ENCODE data around the gene OTOG. TPM values are rescaled to one million over a fixed set of nuclear protein-coding genes. Genes with fewer than 3 reads are reported as not detected.

The OTOG gene
- total and polyA plus RNA-seq, 11 donors = not detected

DNA sequence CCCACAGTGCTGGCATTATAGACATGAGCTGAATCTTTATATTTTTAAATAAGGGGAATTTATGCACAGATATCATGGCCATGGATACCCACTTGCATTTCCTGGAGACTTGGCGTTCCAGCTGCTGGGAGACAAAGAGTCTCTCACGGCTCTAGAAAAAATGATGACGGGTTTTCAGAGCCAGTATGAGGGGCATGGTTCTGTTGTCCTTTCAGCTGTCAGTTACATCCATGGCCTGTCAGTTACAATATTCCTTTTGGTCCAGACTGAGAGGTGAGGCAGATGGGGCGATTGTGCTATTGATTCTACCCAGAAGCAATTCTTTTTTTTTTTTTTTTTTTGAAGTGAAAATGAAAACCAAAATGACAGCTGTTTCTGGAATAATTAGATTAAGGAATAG, 32.6 kb upstream of the OTOG start:
- TF ChIP-seq CTCF (IDR thresholded peaks at IDR 0.05) (no peak), POLR2A (IDR thresholded peaks at IDR 0.05) (no peak)
- 74 to 82% (median 80%) methylated on average over 4 of the region's 4 CpGs for WGBS, 4 donors
- intact Hi-C loops (cut with DNase I) = no loop called here
- Histone ChIP-seq H3K27me3 (no peaks in the 10 kb centered on the region), H3K36me3 (no peaks in the 10 kb centered on the region), H3K4me1 (no peaks in the 10 kb centered on the region), H3K9me3 (no peaks in the 10 kb centered on the region), H3K27ac (no peak overlapping the region), H3K4me3 (no peak overlapping the region)
- DNase-seq (no peak), ATAC-seq (no peak)

DNA sequence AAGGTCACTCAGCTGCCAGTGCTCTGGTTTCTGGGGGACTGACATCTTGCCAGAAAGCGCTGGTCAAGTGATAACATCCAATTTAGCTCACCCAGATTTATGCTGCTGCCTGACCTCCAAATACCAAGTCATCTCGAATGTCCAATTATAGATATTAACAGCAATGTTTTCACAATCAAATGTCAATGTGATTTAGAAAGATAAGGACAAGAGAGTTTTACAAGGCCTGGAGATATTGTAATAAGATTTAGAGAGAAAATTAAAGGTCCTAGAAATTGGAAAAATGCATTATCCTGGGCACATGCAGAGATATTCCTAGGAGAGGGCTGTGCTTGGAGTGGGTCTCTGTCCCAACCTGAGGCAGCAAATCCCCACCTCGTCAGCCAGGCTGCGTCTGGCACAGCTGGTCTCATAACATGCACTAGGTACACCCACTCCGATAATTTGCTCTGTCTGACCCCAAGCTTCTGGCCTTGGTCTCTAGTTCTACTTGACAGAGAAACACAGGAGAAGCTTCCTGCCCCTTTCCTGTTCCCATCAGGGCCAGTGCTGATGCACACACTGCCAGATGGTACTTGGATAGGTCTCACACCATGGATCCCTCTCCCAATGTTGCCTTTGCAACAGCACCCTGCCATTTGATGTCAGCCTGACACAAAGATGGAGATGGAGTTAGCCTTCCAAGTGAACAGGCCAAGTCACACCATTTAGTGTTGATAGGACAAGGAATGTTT, 31.4 kb upstream of the OTOG start:
- DNase-seq (no peak), ATAC-seq (no peak)
- WGBS, 4 donors = 64 to 74% (median 69%) methylated on average over 5 of the region's 5 CpGs
- no peak overlapping the region for H3K4me3 ChIP-seq
- H3K4me1 ChIP-seq = no peaks in the 10 kb centered on the region
- TF ChIP-seq CTCF (IDR thresholded peaks at IDR 0.05) = no peak
- no peak for TF ChIP-seq POLR2A (IDR thresholded peaks at IDR 0.05)
- no peak overlapping the region for H3K27ac ChIP-seq
- intact Hi-C loops (cut with DNase I) = no loop called here
- H3K9me3 ChIP-seq = no peaks in the 10 kb centered on the region
- H3K27me3 ChIP-seq = no peaks in the 10 kb centered on the region
- no peaks in the 10 kb centered on the region for H3K36me3 ChIP-seq

- Histone ChIP-seq H3K36me3 (no peaks in the 10 kb centered on the region), H3K27me3 (no peaks in the 10 kb centered on the region), H3K27ac (no peak overlapping the region), H3K4me3 (no peak overlapping the region), H3K4me1 (no peaks in the 10 kb centered on the region), H3K9me3 (no peaks in the 10 kb centered on the region)
- WGBS, 4 donors = 85 to 95% (median 92%) methylated on average over 6 to 7 of the region's 7 CpGs
- ATAC-seq (no peak), DNase-seq (no peak)
- intact Hi-C loops (cut with DNase I) = no loop called here
- TF ChIP-seq POLR2A (IDR thresholded peaks at IDR 0.05) = no peak
- no peak for TF ChIP-seq CTCF (IDR thresholded peaks at IDR 0.05)
Measured at GRCh38 chr11:17516551-17517150, 30.4 kb upstream of the OTOG start.

DNA sequence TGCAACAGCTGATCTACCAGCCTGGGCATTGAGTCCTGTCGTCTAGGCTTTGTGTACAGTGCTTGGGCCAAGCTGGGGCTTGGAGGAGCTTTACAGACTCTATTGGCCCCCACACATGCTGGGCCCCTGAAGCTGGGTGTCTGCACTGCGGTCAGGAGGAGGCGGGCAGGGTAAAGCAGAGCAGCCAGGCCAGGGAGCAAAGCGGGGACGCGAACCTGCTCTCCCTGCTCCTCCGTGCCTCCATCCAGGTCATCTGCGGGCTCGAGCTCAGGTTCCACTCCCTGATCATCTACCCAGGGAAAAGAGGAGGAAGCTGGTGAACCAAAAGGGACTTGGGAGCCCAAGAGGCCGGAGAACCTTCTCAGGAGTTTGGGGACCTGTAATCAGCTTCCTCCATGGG, 29.9 kb upstream of the OTOG start:
- ATAC-seq (no peak), DNase-seq (no peak)
- Histone ChIP-seq H3K9me3 (no peaks in the 10 kb centered on the region), H3K27ac (no peak overlapping the region), H3K4me1 (no peaks in the 10 kb centered on the region), H3K36me3 (no peaks in the 10 kb centered on the region), H3K4me3 (no peak overlapping the region), H3K27me3 (no peaks in the 10 kb centered on the region)
- TF ChIP-seq CTCF (IDR thresholded peaks at IDR 0.05) (no peak), POLR2A (IDR thresholded peaks at IDR 0.05) (no peak)
- intact Hi-C loops (cut with DNase I) = no loop called here
- 89 to 94% (median 91%) methylated on average over 10 of the region's 10 CpGs for WGBS, 4 donors
